NCI-H1048 (cell line): ENCODE results near the gene AKAP6.

ENCODE experiments used
- DNase-seq: peaks from one replicate; lab custom pipeline; 2025; lab: John Stamatoyannopoulos, UW

AKAP6 gene

DNA sequence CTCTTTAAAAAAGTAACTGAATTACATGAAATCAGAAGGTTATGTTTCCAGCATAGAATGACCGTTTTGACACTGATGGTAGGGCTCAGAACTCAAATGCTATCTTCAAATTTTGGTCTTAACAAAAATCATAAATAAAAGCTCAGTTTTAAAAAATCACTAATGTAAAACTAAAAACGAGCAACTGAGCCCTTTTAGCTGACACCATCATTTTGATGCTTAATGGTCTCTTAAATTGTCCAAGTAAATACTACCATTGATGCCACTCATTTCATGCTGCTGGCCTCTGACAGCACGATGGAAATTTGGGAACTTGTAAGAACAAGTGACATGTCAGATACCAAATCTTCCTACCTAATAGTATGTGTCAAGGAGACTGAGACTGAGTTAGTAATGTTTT is 205.0 kb downstream of the AKAP6 start:
- no peak for DNase-seq

GRCh38 chr14:32536175-32536574 is 207.1 kb downstream of the AKAP6 start:
- DNase-seq = no peak

DNA sequence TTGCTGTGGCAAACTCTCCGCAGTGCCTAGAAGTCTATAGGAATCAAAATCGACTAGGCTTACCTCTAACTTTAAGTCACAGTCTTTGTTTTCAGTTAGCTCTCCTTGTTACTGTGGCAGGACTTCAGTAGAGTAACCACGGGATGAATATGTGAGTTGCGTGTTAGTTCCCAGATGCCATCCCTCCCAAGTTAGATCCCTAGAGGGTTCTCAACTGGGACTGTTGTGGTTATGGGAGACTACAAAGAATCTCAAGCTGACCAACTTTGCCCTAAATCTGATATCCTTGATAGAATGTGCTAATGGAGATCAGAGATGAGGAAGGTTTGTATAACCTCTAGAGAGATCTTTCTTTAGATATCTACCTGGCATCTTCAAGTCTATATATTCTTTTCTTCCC is 208.1 kb downstream of the AKAP6 start:
- no peak for DNase-seq

DNA sequence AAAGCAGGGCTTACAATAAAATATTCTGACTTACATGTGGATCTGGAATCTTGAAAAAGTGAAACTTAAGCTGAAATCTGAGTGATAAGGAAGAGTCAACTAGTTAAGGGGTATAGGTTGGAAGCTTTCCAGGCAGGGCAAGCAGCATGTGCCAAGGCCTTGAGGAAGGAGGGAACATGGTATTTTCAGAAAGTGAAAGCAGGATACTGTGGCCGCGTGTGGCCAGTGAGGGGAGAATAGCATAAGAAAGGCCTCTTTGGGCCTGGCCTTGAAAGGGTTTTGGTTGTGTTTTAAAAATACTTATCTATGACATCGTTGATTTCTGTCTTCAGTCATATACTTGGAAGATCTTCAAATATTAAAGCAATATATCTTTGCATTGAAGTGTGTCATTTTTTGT is 213.4 kb downstream of the AKAP6 start:
- no peak for DNase-seq

DNA sequence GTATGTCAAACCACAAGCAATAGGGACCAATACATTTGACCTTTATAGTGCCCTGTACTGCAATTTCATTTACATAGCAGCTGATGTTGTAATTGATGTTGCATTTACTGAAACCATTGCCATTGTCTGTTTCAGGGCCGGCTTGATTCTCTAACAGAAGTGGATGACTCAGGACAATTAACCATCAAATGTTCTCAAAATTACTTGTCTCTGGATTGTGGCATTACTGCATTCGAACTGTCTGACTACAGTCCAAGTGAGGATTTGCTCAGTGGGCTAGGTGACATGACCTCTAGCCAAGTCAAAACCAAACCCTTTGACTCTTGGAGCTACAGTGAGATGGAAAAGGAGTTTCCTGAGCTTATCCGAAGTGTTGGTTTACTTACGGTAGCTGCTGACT is 216.0 kb downstream of the AKAP6 start:
- no peak for DNase-seq

GRCh38 chr14:32545506-32546210 is 216.6 kb downstream of the AKAP6 start:
- no peak for DNase-seq

DNA sequence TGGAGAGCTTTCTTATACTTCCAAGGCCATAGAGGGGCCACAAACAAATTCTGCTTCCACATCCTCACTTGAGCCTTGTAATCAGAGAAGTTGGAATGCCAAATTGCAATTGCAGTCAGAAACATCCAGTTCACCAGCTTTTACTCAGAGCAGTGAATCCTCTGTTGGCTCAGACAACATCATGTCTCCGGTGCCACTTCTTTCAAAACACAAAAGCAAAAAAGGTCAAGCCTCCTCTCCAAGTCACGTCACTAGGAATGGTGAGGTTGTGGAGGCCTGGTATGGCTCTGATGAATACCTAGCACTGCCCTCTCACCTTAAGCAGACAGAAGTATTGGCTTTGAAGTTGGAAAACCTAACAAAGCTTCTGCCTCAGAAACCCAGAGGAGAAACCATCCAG is 217.1 kb downstream of the AKAP6 start:
- no peak for DNase-seq

DNA sequence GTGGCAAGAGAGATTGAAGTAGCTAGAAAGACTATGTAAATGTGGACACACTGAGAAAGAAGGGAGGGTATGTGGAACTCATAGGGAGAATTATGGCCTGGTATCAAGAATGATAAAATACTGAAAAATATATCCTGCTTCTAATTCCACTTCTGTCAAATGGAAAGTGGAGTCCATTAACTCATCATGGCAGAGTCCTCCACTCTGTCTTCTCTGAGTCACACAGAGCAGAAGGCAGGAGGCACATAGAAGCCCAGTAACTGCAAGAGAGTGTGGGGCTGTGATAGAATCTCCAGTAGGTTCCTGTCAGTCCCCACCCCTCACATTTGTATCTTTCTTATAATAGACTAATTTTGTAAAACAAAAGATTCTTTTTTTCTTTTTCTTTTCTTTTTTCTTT is 223.7 kb downstream of the AKAP6 start:
- no peak for DNase-seq

GRCh38 chr14:32559048-32559447 is 229.9 kb downstream of the AKAP6 start:
- no peak for DNase-seq

DNA sequence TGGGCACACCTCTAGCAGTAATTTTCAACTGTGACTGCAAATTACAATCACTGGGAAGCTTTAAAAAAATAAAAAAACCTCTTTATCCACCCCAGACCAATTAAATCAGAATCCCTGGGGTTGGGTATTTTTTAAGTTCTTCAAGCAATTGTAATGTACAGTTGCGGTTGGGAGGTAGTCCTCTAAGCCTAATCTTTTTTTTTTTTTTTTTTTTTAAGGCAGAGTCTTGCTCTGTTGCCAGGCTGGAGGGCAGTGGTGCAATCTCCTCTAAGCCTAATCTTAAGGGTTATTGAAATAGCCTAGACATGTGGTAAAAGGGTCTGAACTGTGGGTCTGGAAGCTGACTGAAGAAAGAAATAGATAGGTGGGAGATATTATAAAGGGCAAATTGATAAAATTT is 230.5 kb downstream of the AKAP6 start:
- no peak for DNase-seq

GRCh38 chr14:32560209-32560857 is 231.2 kb downstream of the AKAP6 start:
- no peak for DNase-seq

DNA sequence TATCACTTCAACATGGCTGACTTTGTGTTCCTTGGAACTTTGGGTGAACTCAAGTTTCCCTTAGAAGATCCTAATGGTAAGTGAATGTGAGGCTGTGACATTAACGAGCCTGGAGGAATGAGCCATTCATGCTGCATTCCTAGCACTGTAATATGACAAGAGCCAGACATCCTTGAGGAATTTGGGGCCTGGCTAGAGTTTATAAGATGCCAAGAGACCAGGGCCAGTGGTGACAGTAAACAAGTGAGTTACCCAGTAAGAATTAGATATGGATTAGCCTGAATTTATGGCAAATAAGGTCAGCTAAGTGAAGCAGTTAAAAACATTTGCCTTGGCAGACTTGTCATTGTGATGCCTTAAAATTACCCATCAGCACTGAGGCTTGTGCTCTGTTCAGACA is 232.4 kb downstream of the AKAP6 start:
- DNase-seq = no peak

DNA sequence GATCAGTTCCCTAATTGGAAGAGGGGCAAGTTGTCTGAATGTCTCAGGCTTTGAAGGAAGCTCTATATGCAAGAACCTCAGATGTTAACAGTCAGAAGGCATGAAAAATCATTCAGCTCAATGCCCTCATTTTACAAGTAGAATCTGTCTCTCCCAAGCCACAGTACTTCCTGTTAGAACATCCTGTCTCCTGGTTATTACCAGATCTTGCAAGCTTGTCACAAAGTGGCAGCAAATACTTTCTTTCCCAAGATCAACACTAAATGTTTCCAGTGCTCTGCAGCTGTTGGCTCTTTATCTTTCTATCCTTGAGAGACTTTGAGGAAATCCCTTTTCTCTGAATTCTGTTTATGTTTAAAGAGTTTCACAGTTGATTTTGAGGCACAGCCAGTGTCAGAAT is 235.5 kb downstream of the AKAP6 start:
- DNase-seq = no peak

DNA sequence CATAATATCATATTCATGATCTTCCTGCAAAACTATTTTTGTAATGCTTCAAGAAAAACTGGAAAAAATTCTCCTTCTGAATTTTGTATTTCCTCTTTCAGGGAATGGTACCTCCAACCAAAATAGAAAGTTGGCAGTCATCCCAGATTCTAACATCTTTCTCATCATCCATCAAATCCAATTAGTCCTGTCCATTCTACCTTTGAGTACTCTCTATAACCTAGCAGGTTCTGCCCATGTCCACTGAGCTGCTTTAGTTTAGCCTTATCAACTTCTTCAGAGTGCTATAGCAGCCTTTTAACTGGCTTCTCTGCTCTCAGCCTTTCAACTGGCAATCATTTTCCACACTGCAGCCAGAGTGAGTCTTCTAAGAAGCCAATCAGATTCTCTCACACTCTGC is 236.2 kb downstream of the AKAP6 start:
- no peak for DNase-seq

- DNase-seq = no peak
Observed at GRCh38 chr14:32567543-32568384, 238.7 kb downstream of the AKAP6 start.

- DNase-seq = no peak
Observed at GRCh38 chr14:32571551-32571950, 242.5 kb downstream of the AKAP6 start.

DNA sequence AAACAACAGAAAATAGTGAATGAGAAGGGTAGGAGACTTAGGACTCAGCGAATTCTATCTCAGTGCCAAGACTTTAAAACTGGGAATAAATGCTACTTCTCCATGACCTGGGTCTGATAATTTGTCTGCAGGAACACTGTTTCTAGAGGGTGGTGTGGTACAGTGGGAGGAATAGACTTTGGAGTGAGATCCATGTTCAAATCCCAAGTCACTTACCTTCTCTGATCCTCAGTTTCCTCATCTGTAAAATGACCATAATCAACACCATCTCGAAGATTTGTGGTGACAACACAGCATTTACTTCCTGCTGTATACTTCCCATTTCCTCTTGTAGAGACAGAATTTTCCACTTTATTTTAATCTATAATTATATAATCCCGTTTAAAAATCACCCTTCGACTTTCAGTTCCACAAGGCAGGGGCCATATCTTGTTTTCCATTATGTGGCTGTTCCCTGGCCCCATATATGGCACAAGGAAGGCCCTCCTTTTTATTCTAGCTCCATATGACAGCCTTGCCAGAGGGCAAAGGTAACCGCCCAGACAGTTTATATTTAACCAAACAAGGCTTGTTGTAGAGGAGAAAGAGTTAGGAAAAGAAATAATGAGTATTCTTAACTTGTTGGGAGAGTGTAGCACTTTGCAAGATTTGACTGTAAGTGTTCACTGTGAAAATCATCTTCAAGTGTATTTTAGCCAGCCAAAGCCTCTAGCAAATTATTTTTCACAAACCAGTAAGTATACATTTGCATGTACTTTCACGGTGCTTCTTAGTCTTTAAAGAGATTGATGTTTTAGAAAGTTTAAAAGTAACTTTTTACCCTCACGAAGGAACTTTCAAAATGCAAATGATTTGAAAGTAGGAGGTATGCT is 243.1 kb downstream of the AKAP6 start:
- no peak for DNase-seq

DNA sequence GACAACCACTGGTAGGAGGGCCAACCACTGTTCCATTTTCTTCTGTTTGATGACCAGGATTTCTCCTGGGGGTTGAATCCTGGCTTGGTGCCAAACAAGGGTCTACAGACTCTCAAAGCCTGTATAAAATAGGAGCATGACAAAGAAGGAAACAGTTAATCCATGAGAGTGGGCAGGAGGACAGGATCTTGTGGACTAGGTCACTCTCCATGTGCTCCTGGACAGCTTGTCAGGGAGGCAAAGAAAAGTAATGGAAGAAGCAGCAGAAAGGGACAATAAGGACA is 243.7 kb downstream of the AKAP6 start:
- no peak for DNase-seq

GRCh38 chr14:32574269-32574668 is 245.2 kb downstream of the AKAP6 start:
- no peak for DNase-seq

GRCh38 chr14:32576088-32576795 is 247.1 kb downstream of the AKAP6 start:
- DNase-seq = peak; percentile 2

- DNase-seq = no peak
Observed at GRCh38 chr14:32576977-32577376, 247.9 kb downstream of the AKAP6 start.

GRCh38 chr14:32578181-32578580 is 249.1 kb downstream of the AKAP6 start:
- no peak for DNase-seq
